Mesenteric fat pad (tissue), 1 donor: ENCODE measurements around the gene SNRNP70. TPM values are rescaled to one million over a fixed set of nuclear protein-coding genes. Genes with fewer than 3 reads are reported as not detected.
"Not testable (repeated sequence)": the region's sequence is repeated elsewhere in the genome, so short reads cannot be mapped to it uniquely, and the experiment has no call there.

Experiments
- DNase-seq: peaks from one replicate; pipeline ENCODE4 v3.0.0-alpha.2; 2020; ENCODE audit warnings: low spot score
- total RNA-seq: library from RNA; stranded (reverse); fragmentation: NEBNext Ultra II Directional; extraction: Animal tissue kit (Norgen Biotek cat#: 25700); gene quantifications from one replicate; pipeline ENCODE4 v1.2.1, GENCODE V29; 2021
- donor health status: DM: yes; HTN: yes; CAD: no.

The SNRNP70 gene
- total RNA-seq, 1 donor from 2014 or later, result 148 TPM

DNA sequence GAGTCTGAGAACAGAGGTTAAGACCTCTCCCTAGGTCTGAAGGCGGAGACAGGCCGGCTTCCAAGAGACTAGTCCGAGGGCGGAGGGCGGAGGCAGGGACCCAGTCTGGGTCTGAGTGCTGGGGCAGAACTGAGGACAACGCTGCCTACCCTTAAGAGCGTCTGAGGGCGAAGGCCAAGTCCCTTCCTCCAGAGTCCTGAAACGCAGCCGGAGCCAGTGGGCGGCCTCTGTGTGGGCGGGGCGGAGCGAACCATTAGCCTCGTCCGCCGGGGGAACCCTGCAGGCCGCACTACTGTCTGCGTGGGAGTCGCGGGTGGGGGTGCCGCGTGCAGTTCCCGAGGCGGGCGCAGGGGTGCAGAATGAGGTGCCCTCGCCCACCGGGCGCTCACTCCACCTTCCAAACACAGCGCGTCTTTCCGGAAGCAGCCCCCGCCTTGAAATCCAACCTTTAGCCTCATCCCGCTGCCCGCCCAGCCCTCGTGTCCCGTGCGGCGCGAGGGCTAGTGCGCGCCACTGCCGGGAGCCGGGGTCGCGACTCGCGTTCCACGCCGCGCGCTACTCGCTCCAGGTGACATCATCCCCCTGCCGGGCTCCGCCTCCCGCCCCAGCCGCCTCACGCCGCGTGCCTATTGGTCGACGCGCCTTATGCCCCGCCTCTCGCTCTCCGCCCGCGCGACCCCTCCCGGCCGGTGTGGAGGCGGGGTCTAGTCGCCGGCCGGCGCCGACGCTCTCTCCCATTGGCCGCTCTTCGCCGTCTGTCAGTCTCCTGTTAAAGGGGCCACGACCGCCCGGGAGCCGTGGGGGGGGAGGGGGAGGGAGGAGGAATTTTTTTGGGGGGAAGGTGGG is 33.5 kb downstream of the SNRNP70 start, which contains the start of gene C19orf73:
Gene C19orf73 (minus strand): TSS at position 579 of the 846 bp plus-strand sequence. CDS start 121 bp downstream, at position 458.
- DNase-seq, result peak; percentile 98

DNA sequence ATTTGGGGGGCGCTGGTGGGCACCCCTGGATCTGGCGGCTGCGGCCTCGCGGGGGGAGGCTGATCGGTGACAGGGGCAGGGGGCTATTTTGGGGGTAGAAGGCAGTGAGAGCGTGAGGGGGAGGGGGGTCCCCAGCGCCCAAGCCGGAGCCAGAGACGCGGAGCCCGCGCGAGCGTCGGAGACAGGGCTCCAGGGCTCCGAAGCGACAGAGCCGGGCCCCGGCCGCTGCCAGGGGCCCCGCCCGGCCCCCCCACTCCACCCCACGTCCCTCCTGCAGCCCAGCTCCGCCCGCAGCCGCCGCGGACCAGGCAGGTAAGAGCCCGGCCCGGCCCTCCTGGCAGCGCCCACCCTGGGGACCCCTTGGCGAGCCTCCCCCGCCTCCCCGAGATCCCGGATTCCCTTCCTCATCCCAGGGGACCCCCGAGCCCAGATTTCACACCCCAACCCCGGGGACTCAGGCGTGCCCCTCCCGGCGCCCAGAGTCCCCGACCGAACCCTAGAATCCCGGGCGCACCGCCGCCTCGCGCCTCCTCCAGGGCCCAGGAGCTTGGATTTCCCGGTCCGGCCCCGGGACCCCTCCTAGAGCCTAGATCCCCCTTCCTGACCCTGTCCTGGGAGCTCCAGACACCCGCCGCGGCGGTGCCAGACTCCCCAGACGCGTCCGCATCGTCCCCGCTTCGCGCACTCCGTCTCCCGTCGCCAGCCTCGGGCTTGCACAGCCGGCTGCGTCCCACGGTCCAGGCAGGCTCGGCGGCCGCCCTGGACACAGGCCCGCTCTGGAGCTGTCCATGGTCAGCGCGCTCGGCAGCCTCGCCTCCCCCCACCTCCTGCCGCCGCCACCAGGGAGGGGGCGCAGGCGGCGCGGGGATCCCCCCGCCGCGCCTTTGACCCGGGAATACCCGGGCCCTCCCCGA is 34.4 kb downstream of the SNRNP70 start, which contains the start of gene PPFIA3:
Gene PPFIA3 (plus strand): TSS at position 134 of the 914 bp plus-strand sequence. CDS start 8,330 bp downstream, outside the sequence.
- no peak for DNase-seq

DNA sequence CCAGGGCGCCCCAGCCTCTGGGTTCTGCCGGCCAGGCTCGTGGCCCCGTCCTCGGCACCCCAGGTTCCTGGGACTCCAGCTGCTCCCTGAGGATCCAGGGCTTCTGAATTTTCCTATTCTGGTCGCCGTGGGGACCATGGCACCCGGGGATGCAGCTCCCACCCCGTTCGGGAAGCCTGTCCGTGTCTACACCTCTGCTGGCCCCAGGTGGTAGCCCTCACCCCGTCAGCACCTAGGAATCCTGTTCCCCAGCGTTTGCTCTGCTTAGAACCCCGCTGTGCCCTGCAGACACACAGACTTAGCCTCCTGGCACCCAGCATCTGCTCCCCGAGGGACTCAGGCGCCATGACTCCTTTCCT is 35.1 kb downstream of the SNRNP70 start:
- DNase-seq, result no peak

DNA sequence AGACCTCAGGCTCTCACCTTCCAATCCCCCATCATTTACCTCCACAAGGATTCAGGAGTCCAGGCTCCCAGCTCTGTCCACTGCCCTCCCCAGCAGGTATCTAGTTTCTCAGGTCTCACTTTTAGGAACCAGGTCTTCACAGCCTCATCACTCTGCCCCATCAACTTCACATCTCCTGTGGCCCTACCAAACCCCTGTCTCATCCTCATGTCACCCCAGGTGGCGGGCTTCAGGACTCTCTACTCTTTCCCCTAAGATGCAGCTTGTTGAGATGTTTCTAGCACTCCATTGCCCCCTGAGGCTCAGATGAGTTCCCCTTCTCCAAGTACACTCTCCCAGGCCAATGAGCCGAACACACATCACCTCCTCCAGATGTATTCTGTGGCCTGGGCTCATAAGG is 35.6 kb downstream of the SNRNP70 start:
- no peak for DNase-seq

DNA sequence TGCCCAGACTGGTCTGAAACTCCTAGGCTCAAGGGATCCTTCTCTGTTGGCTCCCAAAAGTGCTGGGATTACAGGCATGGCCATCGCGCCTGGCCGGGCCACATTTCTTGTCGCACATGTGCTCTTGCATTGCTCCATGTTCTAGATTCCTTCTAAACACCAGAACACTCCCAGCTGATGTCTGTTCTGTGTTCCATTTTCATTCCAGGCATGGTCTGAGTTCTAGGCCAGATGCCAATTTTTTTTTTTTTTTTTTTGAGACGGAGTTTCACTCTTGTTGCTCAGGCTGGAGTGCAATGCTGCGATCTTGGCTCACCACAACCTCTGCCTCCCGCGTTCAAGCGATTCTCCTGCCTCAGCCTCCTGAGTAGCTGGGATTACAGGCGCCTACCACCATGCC is 36.6 kb downstream of the SNRNP70 start:
- not testable (repeated sequence) for DNase-seq

DNA sequence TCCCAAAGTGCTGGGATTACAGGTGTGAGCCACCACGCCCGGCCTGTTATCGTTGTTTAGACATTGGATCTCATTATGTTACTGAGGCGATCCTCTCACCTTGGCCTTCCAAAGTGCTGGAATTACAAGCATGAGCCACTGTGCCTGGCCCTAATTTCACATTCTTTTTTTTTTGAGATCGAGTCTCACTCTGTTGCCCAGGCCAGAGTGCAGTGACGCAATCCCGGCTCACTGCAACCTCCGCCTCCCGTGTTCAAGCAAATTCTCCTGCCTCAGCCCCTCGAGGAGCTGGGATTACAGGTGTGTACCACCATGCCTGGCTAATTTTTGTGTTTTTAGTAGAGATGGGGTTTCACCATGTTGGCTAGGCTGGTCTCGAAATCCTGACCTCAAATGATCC is 38.0 kb downstream of the SNRNP70 start:
- DNase-seq, result not testable (repeated sequence)

DNA sequence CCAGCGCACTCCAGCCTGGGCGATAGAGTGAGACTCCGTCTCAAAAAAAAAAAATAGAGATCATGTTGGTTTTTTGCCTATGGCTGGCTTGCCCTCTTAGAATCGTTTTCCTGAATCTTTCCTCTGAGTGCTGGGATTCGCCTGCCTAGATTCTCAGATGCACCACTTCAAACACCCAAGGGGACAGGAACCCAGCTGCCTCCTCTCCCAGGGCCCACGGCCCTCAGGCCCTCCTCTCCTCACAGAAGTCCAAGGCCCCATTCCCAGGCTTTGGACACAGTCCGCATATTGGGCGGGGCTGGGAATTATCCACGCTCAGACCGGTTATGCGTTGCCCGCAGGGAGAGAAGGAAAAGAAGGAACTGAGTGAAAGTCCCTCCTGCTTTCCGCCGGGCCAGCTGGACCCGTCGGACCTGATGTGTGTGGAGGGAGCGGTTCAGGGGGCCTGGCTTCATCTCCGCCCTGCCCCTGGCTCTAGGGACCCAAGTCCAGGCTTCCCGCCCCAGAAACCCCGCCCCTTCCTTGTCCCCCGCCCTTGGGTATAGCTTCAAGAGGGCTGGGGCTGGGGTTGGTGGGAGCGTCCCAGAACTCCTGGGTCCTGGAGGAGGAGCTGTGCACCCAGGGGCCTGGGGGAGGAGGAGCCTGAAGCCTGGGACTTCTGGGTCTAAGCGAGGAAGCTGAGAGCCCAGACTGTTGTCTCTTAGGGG is 39.9 kb downstream of the SNRNP70 start:
- no peak for DNase-seq

DNA sequence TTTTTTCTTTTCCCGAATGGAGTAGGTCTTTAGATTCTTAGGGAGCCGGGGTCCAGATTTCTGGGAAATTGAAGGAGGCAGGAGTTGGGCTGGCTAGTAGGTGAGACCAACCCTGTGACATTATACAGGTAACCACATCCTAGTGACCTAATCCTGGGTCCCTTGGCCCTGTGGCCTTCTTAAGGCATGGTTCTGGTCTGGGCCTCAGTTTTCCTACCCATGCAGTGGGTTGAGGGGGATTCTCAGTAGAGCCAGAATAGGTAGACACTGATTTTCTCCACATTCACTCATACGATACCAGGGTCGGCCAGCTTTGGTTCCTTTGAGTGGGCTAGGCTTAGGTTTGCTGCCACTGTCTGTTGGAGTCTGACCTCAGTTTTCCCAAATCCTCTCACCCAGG is 41.3 kb downstream of the SNRNP70 start:
- no peak for DNase-seq

DNA sequence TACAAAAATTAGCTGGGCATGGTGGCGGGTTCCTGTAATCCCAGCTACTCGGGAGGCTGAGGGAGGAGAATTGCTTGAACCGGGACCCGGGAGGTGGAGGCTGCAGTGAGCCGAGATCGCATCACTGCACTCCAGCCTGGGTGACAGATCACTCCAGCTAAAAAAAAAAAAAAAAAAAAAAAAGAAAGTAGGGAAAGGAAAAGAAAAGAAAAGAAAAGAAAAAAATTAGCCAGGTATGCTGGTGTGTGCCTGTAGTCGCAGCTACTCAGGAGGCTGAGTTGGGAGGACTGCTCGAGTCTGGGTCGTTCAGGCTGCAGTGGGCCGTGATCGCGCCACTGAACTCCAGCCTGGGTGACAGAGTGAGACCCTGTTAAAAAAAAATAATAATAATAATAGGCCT is 42.0 kb downstream of the SNRNP70 start:
- not testable (repeated sequence) for DNase-seq

DNA sequence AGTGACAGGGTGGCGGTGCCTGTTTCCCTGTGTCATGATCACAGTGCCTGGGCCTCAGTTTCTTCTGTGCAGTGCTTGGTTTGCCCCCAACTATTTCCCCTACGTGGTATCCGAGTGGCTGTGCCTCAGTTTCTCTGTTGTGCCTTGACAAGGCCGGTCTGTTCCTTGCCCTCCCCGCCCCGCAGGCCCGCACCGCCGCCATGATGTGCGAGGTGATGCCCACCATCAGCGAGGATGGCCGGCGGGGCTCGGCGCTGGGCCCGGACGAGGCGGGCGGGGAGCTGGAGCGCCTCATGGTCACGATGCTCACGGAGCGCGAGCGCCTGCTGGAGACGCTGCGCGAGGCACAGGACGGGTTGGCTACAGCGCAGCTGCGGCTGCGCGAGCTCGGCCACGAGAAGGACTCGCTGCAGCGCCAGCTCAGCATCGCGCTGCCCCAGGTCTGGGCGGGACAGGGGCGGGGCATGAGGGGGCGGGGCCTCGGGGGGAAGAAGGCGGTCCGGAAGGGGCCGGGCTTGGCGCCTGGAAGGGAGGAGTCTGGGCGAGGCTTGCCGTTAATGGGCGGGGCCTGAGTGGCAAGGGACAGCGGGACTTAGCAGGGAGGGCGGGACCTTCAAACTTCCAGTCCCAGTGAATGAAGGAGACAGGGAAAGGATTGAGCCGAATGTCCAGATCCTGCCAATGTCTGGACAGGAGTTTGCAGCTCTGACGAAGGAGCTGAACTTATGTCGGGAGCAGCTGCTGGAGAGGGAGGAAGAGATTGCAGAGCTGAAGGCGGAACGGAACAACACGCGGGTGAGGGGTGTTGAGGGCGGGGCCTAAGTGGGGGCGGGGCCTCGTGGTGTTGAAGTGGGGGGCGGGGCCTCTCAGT is 42.7 kb downstream of the SNRNP70 start:
- peak; percentile 98 for DNase-seq

DNA sequence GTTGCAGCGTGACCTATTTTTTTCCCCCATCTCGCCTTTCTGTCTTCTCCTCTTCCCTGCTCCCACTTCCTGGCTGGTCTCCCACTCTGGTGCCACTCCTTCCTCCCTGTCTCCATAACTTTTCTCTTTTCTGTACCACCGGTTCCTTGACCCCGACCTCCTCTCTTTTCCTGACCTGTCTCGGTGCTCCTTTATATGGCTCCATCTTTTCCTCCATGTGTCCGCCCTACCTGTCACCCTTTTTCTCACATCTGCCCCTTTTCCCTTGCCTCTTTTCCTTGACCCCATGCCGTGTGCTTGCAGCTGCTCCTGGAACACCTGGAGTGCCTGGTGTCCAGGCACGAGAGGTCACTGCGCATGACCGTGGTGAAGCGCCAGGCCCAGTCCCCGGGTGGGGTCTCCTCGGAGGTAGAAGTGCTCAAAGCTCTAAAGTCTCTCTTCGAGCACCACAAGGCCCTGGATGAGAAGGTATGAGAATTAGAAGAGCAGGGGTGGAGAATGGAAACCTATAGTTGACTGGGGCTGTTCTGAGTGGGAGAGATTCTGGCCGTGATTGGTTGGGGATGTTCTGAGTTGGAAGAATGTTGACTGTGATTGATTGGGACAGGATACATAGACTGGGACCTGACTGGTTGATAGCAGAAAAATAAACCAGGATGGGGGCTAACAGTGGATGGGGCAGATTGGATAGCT is 43.4 kb downstream of the SNRNP70 start:
- no peak for DNase-seq

DNA sequence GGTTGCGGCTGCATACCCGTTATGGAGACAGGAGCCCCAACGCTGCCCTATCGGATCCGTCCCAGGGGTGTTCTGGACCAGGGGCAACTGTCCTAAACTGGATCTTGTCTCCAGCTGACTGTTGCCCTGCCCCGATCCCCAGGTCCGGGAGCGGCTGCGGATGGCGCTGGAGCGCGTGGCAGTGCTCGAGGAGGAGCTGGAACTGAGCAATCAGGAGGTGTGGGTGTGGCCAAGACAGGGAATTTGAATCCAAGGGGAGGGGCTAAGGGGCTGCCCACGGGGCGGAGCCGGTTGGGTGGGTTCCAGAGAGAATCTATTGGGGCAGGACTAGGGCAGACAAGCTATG is 44.0 kb downstream of the SNRNP70 start:
- no peak for DNase-seq

DNA sequence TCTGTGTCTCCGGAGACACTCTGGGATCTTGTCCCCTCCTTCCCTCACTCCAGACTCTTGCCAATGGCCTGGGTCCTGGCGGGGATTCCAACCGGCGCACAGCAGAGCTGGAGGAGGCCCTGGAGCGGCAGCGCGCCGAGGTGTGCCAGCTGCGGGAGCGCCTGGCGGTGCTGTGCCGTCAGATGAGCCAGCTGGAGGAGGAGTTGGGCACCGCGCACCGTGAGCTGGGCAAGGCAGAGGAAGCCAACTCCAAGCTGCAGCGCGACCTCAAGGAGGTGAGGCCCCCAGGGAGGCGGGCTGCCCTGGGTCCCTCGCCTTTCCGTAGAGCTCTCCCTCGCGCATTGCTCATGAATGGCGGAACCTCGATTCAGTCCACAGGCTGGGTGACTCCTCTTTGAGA is 45.1 kb downstream of the SNRNP70 start:
- no peak for DNase-seq

DNA sequence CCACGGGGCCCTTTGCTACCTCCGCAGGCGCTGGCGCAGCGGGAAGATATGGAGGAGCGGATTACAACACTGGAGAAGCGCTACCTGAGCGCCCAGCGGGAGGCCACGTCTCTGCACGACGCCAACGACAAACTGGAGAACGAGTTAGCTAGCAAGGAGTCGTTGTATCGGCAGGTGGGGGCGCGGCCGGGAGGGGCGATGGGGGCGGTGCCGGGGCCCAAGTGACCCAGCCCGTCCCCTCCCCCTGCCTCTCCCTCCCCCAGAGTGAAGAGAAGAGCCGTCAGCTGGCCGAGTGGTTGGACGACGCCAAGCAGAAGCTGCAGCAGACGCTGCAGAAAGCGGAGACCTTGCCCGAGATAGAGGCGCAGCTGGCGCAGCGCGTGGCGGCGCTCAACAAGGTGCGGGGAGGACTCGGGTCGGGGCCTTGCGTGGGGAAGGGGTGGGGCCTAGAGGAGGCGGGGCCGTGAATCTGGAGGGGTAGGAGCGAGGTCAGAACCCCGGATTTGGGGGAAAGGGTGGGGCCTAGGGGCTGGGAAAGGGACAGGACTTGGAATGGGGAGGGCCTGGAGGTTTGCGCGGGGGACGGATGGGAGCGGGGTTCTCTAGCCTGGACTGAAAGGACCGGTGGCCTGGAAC is 47.8 kb downstream of the SNRNP70 start:
- no peak for DNase-seq

DNA sequence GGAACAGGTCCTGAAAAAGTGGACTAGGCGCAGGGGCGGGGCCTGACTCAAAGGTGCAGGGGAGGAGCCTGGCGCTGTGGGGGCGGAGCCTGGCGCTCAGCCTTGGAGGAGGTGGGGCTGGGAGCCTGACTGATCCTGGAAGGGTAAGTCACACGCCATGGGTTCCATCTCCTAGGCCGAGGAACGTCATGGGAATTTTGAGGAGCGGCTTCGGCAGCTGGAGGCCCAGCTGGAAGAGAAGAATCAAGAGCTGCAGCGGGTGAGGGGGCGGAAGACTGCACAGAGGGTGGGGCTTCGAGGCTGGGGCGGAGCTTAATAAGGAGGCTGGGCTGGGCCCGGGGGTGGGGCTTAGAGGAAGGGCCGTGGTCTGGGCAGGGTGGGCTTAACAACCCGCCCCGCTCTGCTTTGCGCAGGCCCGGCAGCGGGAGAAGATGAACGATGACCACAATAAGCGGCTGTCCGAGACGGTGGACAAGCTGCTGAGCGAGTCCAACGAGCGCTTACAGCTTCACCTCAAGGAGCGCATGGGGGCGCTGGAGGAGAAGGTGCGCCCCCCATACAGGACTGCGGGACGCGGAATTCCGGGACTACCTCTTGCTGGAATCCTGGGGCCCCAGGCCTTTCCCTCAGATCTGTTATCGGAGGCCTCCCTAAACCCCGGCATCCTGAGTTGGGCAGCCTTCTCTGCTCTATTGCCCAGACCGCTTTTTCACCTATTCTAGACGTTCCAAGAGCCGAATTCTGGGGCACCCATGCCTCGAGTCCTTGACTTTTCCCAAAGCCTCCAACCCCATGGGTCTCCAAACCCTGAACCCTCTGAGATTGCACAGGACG is 48.6 kb downstream of the SNRNP70 start:
- DNase-seq, result no peak

DNA sequence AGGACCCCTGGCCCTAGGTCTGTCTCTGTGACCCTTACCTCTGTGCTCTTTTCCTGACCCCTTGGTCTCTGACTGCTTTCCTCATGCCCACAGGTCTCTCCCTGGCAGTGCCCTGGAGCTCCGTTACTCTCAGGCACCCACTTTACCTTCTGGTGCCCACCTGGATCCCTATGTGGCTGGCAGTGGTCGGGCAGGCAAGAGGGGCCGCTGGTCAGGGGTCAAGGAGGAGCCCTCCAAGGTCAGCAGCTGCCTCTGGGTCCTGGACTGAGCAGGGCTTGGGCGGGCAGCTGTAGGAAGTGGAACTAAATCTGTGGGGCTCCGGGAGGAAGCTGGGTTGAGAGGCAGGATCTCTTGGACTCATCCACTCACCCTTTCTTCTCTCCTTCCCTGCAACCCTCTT is 50.4 kb downstream of the SNRNP70 start:
- DNase-seq, result no peak

DNA sequence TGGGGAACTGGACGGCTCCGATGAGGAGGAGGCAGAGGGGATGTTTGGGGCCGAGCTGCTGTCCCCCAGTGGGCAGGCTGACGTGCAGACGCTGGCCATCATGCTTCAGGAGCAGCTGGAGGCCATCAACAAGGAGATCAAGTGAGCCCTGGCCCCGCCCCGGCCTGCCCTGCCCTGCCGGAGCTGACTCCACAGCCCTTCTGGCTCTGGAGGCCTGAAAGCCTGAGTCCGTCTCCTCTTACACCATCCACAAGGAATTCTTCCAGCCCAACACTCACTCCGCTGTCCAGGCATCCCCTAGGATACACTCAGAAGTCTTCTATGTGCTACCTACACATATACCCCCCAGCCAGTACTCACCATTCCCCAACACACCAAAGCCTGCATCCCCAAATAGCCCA is 51.5 kb downstream of the SNRNP70 start:
- DNase-seq, result no peak

DNA sequence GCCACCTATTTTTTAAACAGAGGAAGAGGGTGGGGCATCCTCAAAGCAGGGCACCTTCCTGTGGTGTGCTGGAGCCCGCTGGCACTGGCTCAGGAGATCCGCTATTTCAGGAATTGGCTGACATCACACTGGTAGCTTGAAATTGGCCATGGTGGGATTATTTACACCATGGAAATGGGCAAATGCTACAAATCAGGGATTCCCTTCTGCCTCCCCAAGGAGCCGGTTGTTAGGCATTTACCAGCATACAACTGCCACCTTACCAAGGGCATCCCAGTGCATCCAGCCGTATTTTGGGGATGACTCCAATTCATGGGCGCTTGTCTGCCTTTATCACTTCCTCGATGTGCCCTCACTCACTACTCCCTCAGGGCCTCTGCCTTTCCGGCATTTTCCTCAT is 55.7 kb downstream of the SNRNP70 start:
- no peak for DNase-seq
